AG04450 (cell line): ENCODE measurements around the gene TTYH3. TPM values are rescaled to one million over a fixed set of nuclear protein-coding genes. Genes with fewer than 3 reads are reported as not detected.

Experiments used
- CTCF ChIA-PET: fragments of 300-600, 350-600 bp; formaldehyde crosslinking; extraction: SDS; loops from one replicate; lab custom pipeline; 2022; ENCODE audit warnings: antibody characterized with exemption, inconsistent platforms; lab: Charles Lee
- POLR2A ChIA-PET: fragments of 350-600 bp; formaldehyde crosslinking; extraction: SDS; loops from one replicate; lab custom pipeline; 2021; ENCODE audit warnings: antibody characterized with exemption, inconsistent platforms; lab: Yijun Ruan, JAX
- DNase-seq: peaks from one replicate; pipeline ENCODE4 v3.0.0-alpha.2; 2011; ENCODE audit warnings: low read depth, low spot score
- H3K27ac ChIP-seq: one replicate; pipeline ENCODE4 v1.5.1; 2012; ENCODE audit warnings: low read depth, low read length, control low read depth
- H3K27me3 ChIP-seq: one replicate; pipeline ENCODE4 v1.6.0; 2012; ENCODE audit warnings: low read length; ENCODE audit not compliant: control insufficient read depth, insufficient read depth
- H3K4me3 ChIP-seq: 2 replicates; pipeline ENCODE4 v1.5.1; 2011; ENCODE audit warnings: mild to moderate bottlenecking, low read depth, low read length, control low read depth
- H3K9me3 ChIP-seq: 2 replicates; pipeline ENCODE4 v1.5.1; 2012; ENCODE audit warnings: low read length; ENCODE audit not compliant: control insufficient read depth, insufficient read depth
- polyA plus RNA-seq: library from polyadenylated mRNA; depleted of rRNA; stranded (reverse); fragments of >200 nt; gene quantifications from 2 replicates; pipeline ENCODE4 v1.2.3, GENCODE V29; 2011
- TF ChIP-seq, protein P1 (sequence below): IDR thresholded peaks from 2 replicates; pipeline ENCODE4 v1.5.1; 2011; ENCODE audit warnings: low read depth, low read length, control low read depth, inconsistent platforms

Gene TTYH3
- polyA plus RNA-seq, 1 experiment, result 30.8 TPM

DNA sequence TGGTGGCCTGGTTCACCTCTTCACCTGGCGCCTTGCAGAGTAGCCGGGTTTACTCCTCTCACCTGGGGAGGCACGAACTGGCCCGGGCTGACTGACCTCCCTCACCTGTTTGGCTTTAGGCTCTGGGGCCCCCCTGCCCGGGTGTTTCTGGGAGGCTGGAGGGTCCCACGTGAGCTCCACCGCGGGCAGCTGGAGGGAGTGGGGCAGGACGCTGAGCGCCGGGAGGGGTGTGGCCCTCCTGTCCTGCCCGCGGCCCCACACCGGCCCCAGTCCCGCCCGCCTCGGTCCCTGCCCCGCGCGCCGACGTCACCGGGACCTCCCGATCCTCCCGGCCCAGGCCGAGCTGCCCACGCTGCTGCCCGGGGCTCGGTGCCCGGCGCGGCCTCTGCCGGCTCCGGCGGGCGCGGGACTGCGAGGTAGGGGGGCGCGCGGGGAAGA lies 56.1 kb downstream of the TTYH3 start, which contains the start of gene AMZ1:
AMZ1 (plus strand) TSS at position 322 of the 438 bp plus-strand sequence. CDS start 12,250 bp downstream, outside the sequence.
- Histone ChIP-seq H3K27me3 (peaks cover 13% of the 10 kb centered on the region), H3K4me3 (peak within 1 kb of the TSS; percentile 44), H3K27ac (peak within 1 kb of the TSS; percentile 21), H3K9me3 (peaks cover 7% of the 10 kb centered on the region; the same call in 1 of the 2 replicates)
- ChIA-PET CTCF (no interaction called here), POLR2A (no interaction called here)
- TF ChIP-seq, protein P1, sequence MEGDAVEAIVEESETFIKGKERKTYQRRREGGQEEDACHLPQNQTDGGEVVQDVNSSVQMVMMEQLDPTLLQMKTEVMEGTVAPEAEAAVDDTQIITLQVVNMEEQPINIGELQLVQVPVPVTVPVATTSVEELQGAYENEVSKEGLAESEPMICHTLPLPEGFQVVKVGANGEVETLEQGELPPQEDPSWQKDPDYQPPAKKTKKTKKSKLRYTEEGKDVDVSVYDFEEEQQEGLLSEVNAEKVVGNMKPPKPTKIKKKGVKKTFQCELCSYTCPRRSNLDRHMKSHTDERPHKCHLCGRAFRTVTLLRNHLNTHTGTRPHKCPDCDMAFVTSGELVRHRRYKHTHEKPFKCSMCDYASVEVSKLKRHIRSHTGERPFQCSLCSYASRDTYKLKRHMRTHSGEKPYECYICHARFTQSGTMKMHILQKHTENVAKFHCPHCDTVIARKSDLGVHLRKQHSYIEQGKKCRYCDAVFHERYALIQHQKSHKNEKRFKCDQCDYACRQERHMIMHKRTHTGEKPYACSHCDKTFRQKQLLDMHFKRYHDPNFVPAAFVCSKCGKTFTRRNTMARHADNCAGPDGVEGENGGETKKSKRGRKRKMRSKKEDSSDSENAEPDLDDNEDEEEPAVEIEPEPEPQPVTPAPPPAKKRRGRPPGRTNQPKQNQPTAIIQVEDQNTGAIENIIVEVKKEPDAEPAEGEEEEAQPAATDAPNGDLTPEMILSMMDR, result no peak
- no peak for DNase-seq

DNA sequence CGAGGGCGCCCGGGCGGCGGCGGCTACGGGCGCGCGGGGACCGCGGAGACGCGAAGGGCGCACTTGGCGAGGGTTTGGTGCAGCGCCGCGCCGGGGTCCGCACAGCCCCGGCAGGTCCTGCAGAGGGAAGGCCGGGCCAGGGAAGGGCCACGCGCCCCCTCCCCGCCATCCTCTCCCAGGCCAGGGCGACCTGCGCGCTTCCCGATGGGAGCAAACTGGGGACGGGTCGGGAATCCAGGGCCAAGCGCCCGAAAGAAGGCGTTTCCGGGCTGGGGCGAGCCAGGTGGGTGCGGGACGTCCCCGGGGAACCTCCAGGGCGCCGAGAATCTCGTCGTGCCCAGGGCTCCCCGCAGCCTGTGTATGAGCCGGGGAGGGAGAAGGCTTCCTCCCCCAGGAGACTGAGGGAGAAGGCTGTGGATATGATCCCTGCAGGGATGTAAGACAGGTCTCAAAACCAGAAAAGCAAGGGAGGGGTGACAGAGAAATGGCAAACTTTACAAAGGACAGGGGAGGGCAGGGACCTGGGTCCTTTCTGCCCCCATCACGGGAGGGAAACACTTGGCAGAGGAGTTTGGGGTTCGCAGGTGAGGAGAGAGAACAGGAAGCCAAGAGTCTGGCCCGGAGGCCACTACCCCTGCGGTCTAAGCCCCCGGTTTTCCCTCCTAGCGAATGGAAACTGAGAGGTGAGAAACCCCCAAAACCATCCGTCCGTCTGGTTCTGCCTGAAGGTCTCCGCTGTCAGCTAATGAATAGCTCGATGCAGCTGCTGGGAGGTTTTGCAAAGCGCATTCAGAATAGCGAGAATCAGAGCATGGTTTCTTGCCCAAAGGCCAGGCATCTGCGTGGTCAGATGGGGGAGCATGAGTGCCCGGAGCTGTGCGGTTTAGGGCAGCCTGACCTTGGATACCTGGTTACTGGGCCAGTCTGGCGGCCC lies 56.9 kb downstream of the TTYH3 start:
- Histone ChIP-seq H3K27ac (no peak overlapping the region), H3K4me3 (peak overlapping the region; percentile 44), H3K9me3 (peaks cover 3% of the 10 kb centered on the region; the same call in 1 of the 2 replicates), H3K27me3 (peaks cover 13% of the 10 kb centered on the region)
- DNase-seq, result no peak
- ChIA-PET POLR2A (no interaction called here), CTCF (interaction anchor here (1.6 kb wide), 1 partner anchor 7 kb away, joined by 4 read pairs; no protein-coding TSS in a partner anchor)
- TF ChIP-seq, protein P1, result no peak

DNA sequence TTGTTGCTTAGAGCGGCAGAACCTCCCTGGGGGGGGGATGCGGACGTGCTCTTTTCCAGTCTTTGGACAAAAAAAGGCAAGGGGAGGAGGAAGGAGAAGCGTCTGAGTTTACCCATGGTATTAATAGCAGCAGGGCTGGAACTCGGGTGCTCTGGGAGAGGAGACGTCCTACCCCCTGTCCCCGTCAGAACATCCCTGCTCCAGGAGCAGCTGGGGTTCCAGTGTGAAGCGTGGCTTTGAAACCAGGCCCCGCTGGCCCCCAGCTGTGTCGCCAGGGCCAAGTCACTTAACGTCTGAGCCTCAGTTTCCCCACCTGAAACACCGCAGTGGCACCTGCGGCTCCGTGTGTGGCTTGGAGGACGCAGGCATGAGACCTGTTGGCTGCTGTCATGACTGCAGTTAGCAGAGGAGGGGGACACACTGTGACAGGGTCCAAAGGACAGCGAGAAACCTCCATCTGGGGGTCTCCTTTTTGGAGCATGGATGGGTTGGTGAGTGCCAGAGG lies 57.6 kb downstream of the TTYH3 start:
- TF ChIP-seq, protein P1, result no peak
- POLR2A ChIA-PET, result interaction anchor here (0.6 kb wide), 1 partner anchor 140 kb away, joined by 3 read pairs; no protein-coding TSS in a partner anchor
- CTCF ChIA-PET, result interaction anchor here (0.5 to 1.6 kb wide), 2 partner anchors 8 to 110 kb away, joined by 3 to 4 read pairs; no protein-coding TSS in a partner anchor
- H3K27ac ChIP-seq, result no peak overlapping the region
- H3K9me3 ChIP-seq, result peaks cover 3% of the 10 kb centered on the region; the same call in 1 of the 2 replicates
- DNase-seq, result no peak
- peaks cover 13% of the 10 kb centered on the region for H3K27me3 ChIP-seq
- no peak overlapping the region for H3K4me3 ChIP-seq

DNA sequence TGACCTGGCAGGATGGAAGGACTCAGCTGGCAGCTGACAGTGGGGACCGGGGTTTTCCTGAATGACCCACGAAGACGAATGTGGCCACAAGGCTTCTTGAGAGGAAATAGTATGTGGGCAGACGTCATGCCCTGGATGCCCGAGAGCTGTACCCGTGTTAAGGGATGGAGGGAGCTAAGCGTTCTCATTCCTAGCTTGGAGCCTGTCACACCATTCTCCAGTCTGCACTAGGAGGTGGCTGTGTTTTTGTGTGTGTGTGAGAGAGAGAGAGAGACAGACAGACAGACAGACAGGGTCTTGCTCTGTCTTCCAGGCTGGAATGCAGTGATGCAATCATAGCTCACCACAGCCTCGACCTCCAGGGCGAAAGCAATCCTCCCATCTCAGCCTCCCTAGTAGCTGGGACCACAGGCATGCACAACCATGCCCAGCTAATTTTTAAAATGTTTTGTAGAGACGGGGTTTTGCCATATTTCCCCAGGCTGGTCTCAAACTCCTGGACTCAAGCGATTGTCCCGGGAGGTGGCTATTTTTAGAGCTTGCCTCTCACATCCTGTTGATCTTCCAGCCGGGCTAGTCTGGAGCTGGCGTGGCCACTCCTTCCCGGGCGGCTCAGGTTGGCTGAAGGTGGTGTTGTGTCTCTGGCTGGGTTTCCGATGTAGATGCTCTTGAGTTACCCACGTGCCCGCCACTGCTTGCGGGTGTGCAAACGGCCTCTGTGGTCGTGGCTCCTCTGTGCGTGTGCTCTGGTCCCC lies 58.3 kb downstream of the TTYH3 start:
- H3K27me3 ChIP-seq, result peaks cover 13% of the 10 kb centered on the region
- H3K4me3 ChIP-seq, result no peak overlapping the region
- POLR2A ChIA-PET, result interaction anchor here (0.6 kb wide), 3 partner anchors 67 to 140 kb away, joined by 3 to 8 read pairs (median 3); no protein-coding TSS in a partner anchor
- no peaks in the 10 kb centered on the region; the same call in 1 of the 2 replicates for H3K9me3 ChIP-seq
- DNase-seq, result no peak
- CTCF ChIA-PET, result interaction anchor here (0.5 to 1.6 kb wide), 3 partner anchors 9 to 110 kb away, joined by 3 to 4 read pairs (median 3); no protein-coding TSS in a partner anchor
- TF ChIP-seq, protein P1, result no peak
- no peak overlapping the region for H3K27ac ChIP-seq
